DOHH2 (cell line): ENCODE measurements around the gene FBXO27.

ENCODE experiments used
- CTCF ChIP-seq: fragments of 200-600 bp; sonication (generic); IDR thresholded peaks from one replicate; pipeline ENCODE4 v1.5.1; 2014; ENCODE audit warnings: antibody characterized with exemption, mild to moderate bottlenecking, low read depth, low read length; ENCODE audit not compliant: poor library complexity, severe bottlenecking
- EZH2phosphoT487 ChIP-seq: fragments of 200-600 bp; sonication (generic); IDR thresholded peaks from 2 replicates; pipeline ENCODE4 v1.6.1; 2017; ENCODE audit warnings: borderline replicate concordance, mild to moderate bottlenecking, antibody characterized with exemption, low read length, moderate library complexity, mixed read lengths

- no peak for TF ChIP-seq CTCF
- TF ChIP-seq EZH2phosphoT487 = no peak
These were observed 54.0 kb downstream of the FBXO27 start for GRCh38 chr19:38978326-38978689.
